HEK293T (cell line): Measurements from ENCODE around the gene UTS2.
A peak's percentile ranks its signal among the peaks of the same experiment; 100 is the strongest.

Experiments used
- CTCF ChIA-PET: fragments of 350-600 bp; formaldehyde crosslinking; extraction: SDS; loops from one replicate; lab custom pipeline; 2021; ENCODE audit warnings: antibody characterized with exemption, inconsistent platforms; lab: Yijun Ruan, JAX
- POLR2A ChIA-PET: fragments of 350-600 bp; formaldehyde crosslinking; extraction: SDS; loops from one replicate; lab custom pipeline; 2020; ENCODE audit warnings: antibody characterized with exemption, inconsistent platforms; lab: Yijun Ruan, JAX
- DNase-seq: peaks from one replicate; pipeline ENCODE4 v3.0.0; 2012; ENCODE audit warnings: mixed read lengths; ENCODE audit errors: extremely low spot score
- ARNT ChIP-seq: fragments of 450-650 bp; IDR thresholded peaks from 2 replicates; pipeline ENCODE4 v1.6.1; 2017; ENCODE audit warnings: mild to moderate bottlenecking
- BHLHE40 ChIP-seq: fragments of 450-650 bp; IDR thresholded peaks from 2 replicates; pipeline ENCODE4 v1.6.1; 2016; ENCODE audit warnings: mild to moderate bottlenecking, moderate library complexity, borderline replicate concordance
- CTBP1 ChIP-seq: fragments of 450-650 bp; IDR thresholded peaks from 2 replicates; pipeline ENCODE4 v1.6.1; 2016; ENCODE audit warnings: borderline replicate concordance
- ELF4 ChIP-seq: fragments of 450-650 bp; IDR thresholded peaks from 2 replicates; pipeline ENCODE4 v1.6.1; 2017; ENCODE audit warnings: antibody characterized with exemption
- FOXA1 ChIP-seq: fragments of 450-650 bp; IDR thresholded peaks from 2 replicates; pipeline ENCODE4 v1.6.1; 2016; ENCODE audit warnings: mild to moderate bottlenecking
- FOXK2 ChIP-seq: fragments of 450-650 bp; IDR thresholded peaks from 2 replicates; pipeline ENCODE4 v1.6.1; 2016; ENCODE audit warnings: mild to moderate bottlenecking
- FOXM1 ChIP-seq: fragments of 450-650 bp; IDR thresholded peaks from 2 replicates; pipeline ENCODE4 v1.6.1; 2017; ENCODE audit warnings: mild to moderate bottlenecking, borderline replicate concordance
- HDGF ChIP-seq: fragments of 450-650 bp; IDR thresholded peaks from 2 replicates; pipeline ENCODE4 v1.6.1; 2017; ENCODE audit warnings: antibody characterized with exemption, borderline replicate concordance
- L3MBTL2 ChIP-seq: fragments of 450-650 bp; conservative IDR thresholded peaks from 2 replicates; pipeline ENCODE4 v1.6.1; 2016; ENCODE audit warnings: mild to moderate bottlenecking
- LEF1 ChIP-seq: fragments of 450-650 bp; IDR thresholded peaks from 2 replicates; pipeline ENCODE4 v1.6.1; 2017; ENCODE audit warnings: mild to moderate bottlenecking, borderline replicate concordance
- NFRKB ChIP-seq: fragments of 450-650 bp; IDR thresholded peaks from 2 replicates; pipeline ENCODE4 v1.6.1; 2016; ENCODE audit warnings: mild to moderate bottlenecking, moderate library complexity
- SP1 ChIP-seq: fragments of 450-650 bp; IDR thresholded peaks from 2 replicates; pipeline ENCODE4 v1.6.1; 2017
- SUZ12 ChIP-seq: fragments of 450-650 bp; IDR thresholded peaks from 2 replicates; pipeline ENCODE4 v1.6.1; 2016; ENCODE audit warnings: mild to moderate bottlenecking
- TARDBP ChIP-seq: fragments of 450-650 bp; IDR thresholded peaks from 2 replicates; pipeline ENCODE4 v1.6.1; 2016
- ZNF384 ChIP-seq: fragments of 450-650 bp; IDR thresholded peaks from 2 replicates; pipeline ENCODE4 v1.6.1; 2016
- TF ChIP-seq, protein P1 (sequence below): fragments of 450-650 bp; IDR thresholded peaks from 2 replicates; pipeline ENCODE4 v1.6.1; 2016

The UTS2 gene, protein sequence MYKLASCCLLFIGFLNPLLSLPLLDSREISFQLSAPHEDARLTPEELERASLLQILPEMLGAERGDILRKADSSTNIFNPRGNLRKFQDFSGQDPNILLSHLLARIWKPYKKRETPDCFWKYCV

DNA sequence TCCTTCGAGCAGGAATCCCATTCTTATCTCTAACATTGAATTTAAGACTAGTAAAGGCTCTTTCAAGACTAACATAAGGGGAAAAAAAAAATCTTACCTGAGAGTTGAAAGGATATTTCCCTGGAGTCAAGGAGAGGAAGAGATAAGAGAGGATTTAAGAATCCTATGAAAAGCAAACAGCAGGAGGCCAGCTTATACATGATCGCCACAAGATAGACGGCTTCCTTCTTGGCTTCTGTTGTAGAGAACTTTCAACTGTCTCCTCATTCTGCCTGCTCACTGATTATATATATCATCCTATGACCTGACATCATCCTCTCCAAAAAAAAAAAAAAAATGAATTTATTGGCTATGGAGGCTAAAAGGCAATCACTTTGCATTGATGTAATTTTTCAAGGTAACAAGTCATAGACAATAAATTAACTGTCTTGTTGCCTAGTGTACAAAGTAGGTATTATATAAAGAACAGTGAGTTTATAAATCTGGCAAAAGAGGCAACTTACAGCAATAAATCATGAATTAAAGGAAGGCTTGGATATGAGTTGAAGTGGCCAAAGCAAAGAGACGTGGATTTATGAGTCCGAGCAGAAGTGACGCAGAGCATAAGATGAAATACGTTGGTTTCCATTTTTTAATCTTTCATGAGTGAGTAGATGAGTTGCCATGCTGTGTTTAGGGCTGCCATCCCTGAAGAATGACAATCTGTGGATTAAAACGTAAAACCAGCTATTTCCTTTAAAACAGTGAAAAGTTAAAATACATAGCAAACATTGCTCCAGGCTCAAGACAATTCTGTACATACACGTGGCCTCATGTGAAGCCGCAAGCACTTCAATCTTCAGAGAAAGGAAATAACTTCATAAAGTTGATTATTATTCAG, at the start of gene UTS2:
TSS of gene UTS2 (minus strand) at position 262 of the 880 bp plus-strand sequence. CDS start at position 200, 62 bp downstream.
- ChIA-PET CTCF (no interaction called here), POLR2A (no interaction called here)
- TF ChIP-seq LEF1, result no peak
- TF ChIP-seq, protein P1, sequence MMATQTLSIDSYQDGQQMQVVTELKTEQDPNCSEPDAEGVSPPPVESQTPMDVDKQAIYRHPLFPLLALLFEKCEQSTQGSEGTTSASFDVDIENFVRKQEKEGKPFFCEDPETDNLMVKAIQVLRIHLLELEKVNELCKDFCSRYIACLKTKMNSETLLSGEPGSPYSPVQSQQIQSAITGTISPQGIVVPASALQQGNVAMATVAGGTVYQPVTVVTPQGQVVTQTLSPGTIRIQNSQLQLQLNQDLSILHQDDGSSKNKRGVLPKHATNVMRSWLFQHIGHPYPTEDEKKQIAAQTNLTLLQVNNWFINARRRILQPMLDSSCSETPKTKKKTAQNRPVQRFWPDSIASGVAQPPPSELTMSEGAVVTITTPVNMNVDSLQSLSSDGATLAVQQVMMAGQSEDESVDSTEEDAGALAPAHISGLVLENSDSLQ, result peak; percentile 41
- no peak for DNase-seq

DNA sequence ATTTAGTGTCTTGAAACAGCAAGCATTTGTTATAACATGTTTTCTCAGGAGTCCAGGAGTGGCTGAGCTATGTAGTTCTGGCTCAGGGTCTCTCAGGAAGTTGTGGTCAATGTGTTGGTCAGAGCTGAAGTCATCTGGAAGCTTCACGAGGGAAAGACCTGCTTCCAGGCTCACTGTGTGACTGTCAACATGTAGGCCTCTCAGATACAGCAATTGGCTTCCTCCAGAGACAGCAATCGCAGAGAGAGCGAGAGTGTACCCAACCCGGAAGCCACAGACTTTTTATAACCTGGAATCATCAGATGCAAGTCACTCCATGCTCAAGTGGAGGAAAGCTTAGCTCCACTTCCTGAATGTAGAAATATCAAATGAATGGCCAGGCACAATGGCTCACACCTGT, 46.9 kb upstream of the UTS2 start:
- CTCF ChIA-PET, result interaction anchor here (0.7 kb wide), 1 partner anchor 65 kb away, joined by 5 read pairs; no protein-coding TSS in a partner anchor
- POLR2A ChIA-PET, result interaction anchor here (1.0 kb wide), 1 partner anchor 62 kb away, joined by 3 read pairs; the partner anchor contains the start of gene PARK7
- DNase-seq, result no peak
- no peak for TF ChIP-seq FOXM1

DNA sequence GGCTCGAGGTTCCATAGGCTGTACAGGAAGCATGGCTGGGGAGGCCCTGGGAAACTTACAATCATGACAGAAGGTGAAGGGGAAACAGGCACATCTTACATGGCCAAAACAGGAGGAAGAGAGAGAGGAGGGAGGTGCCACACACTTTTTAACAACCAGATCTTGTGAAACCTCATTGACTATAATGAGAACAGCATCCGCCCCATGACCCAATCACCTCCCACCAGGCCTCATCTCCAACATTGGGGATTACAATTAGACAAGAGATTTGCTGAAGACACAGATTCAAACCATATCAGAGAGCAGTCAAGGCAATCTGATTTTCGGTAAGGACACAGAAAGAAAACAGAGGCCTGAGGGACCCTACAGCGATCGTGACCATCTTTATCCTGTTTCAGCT, 46.1 kb upstream of the UTS2 start:
- POLR2A ChIA-PET, result interaction anchor here (1.0 kb wide), 1 partner anchor 62 kb away, joined by 3 read pairs; the partner anchor contains the start of gene PARK7
- TF ChIP-seq LEF1 (no peak), ELF4 (no peak), TARDBP (no peak), BHLHE40 (no peak), FOXA1 (no peak), SP1 (no peak), NFRKB (no peak)
- CTCF ChIA-PET, result interaction anchor here (0.6 kb wide), 1 partner anchor 233 kb away, joined by 3 read pairs; no protein-coding TSS in a partner anchor
- DNase-seq, result no peak

DNA sequence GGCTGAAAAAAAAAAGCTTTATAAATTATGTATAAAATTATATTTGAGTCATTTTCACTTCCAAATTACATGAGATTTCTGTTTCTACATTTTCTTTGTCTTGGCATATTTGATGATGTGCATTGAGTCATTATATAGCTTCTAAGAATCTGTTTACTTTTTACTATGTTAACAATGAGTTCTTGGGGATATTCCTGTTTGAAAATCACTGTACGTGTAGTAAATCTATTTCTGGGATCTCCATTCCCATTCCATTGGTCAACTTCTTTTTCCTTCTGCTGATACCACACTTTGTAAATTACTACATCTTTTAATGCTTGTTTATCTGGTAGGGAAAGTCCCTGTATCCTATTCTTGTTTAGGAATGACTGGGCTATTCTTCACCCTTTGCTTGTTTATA, 44.1 kb upstream of the UTS2 start:
- CTCF ChIA-PET, result no interaction called here
- no peak for TF ChIP-seq ELF4
- TF ChIP-seq, protein P1, result no peak
- no peak for TF ChIP-seq ARNT
- no peak for TF ChIP-seq TARDBP
- no peak for TF ChIP-seq SP1
- no peak for TF ChIP-seq NFRKB
- TF ChIP-seq FOXA1, result no peak
- no peak for TF ChIP-seq BHLHE40
- no peak for TF ChIP-seq HDGF
- no peak for TF ChIP-seq FOXM1
- no peak for TF ChIP-seq L3MBTL2
- TF ChIP-seq FOXK2, result no peak
- TF ChIP-seq ZNF384, result no peak
- no peak for TF ChIP-seq SUZ12
- no peak for TF ChIP-seq LEF1
- no peak for TF ChIP-seq CTBP1
- POLR2A ChIA-PET, result no interaction called here
- DNase-seq, result no peak

DNA sequence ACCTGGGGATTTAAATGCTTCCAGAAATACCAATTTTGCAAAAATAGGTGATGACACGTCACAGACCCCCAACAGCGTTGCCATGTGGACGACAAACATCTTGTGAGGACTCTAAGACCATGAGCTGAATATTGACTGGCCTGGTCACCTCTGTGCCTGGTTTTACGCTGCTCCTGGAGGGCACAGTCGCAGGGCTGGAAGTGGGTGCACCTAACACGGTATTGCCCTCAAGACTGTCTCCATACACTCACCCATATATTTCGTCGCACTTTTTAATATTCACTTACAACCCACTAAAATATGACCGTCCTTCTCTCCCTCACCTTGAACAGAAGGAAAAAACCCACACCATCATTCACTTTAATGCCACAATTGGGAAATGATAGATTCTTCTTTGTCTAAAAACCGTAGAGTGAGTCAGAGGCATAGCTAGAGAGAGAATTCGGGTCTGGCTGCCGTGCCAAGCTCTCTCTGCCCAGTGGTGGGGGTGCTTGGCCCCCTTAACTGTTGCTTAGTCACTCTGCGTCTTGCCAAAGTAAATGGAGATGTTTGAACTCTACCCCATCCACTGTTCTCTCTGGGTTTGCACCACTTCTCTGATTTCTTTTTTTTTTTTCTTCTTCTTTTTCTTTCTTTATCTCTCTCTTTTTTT, 40.8 kb upstream of the UTS2 start:
- POLR2A ChIA-PET, result no interaction called here
- no peak for DNase-seq
- CTCF ChIA-PET, result no interaction called here
- TF ChIP-seq L3MBTL2, result no peak
- no peak for TF ChIP-seq BHLHE40
- no peak for TF ChIP-seq ZNF384
- no peak for TF ChIP-seq SUZ12
- TF ChIP-seq ELF4, result no peak
- no peak for TF ChIP-seq FOXK2
- no peak for TF ChIP-seq FOXA1
- TF ChIP-seq LEF1, result no peak
- TF ChIP-seq, protein P1, result no peak
- TF ChIP-seq NFRKB, result no peak
- no peak for TF ChIP-seq CTBP1
- no peak for TF ChIP-seq TARDBP
- no peak for TF ChIP-seq HDGF
- no peak for TF ChIP-seq ARNT
- TF ChIP-seq FOXM1, result no peak
- TF ChIP-seq SP1, result no peak

DNA sequence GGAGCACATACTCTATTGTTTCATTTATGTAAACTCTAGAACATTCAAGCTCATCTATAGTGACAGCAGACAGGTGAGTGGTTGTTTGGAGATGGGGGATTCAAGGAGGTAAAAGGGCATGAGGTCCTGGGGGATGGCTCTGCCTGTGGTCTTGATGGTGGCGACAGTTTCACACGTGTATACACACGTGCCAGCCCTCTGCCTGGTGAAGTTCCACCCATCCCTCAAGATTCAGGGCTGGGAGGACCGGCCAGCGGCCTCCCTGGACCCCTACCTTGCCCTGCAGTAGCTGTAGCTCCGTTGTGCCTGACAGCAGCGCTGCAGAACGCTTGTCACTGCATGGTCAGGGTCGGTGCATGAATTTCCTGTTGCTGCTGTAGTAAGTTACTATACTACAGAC, 38.9 kb upstream of the UTS2 start:
- no peak for DNase-seq
- TF ChIP-seq SP1 (no peak), ZNF384 (no peak), HDGF (no peak)
- POLR2A ChIA-PET, result no interaction called here
- CTCF ChIA-PET, result interaction anchor here (0.6 to 1.2 kb wide), 2 partner anchors 120 to 224 kb away, joined by 3 read pairs; no protein-coding TSS in a partner anchor
